ENCODE results near the gene GRK6.

Gene GRK6

DNA sequence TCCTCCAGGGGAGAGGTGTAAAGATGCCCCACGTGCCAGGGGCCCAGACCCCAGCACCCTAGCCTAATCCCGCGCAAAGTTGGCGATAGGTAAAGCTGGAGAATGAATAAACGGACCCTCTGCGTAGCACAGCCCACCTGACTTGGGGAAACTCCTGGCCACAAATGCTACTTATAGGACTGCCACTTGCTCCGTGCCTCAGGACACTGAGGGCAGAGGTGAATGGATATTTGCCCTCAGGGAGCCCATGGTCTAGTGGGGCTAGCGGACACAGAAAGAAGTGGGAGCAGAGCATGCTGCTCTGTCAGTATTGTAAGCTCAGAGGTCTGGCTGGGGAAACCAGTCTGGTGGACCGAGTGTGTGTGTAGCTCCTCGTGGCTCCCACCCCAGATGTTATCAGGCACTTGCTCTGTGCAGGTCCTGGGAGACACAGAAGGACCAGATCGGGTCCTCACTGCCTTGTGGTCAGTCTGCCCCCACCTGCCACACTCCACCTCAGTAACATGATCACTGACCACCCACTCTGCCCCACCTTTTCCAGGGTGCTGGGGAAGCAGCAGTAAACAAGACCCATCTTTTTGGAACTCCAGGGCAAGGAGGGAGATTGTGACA is 841 bp downstream of the GRK6 start:
- DNase-seq = no peak

DNA sequence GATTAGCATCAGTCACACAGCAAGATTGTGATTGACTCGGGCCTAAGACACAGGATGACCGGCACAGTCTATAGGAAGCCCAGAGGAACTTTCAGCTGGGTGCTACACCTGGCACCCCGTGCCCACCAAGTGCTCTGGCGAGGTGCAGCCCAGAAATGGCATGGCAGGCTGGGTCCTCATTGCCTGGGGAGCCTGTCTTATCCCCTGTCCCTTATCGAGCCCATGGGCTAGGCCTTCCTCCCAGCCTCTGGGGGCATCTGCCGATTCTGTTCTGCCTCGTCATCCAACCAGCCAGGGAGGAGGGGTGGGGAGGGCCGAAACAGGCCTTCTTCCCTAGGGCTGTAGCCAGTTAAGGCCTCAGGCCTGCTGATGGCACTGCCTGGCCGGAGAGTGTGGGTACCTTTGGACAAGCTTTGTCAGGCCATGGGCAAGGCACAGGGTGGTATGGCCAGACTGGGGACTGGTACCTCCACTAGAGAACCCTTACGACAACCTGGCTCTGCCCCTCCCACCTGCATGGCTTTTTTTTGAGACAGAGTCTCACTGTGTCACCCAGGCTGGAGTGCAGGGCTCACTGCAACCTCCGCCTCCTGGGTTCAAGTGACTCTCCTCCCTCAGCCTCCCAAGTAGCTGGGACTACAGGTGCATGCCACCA is 1.6 kb downstream of the GRK6 start:
- DNase-seq = peak; percentile 77 to 80

GRCh38 chr5:177428574-177429217 is 2.2 kb downstream of the GRK6 start:
- peak; percentile 45 to 60 for DNase-seq

DNA sequence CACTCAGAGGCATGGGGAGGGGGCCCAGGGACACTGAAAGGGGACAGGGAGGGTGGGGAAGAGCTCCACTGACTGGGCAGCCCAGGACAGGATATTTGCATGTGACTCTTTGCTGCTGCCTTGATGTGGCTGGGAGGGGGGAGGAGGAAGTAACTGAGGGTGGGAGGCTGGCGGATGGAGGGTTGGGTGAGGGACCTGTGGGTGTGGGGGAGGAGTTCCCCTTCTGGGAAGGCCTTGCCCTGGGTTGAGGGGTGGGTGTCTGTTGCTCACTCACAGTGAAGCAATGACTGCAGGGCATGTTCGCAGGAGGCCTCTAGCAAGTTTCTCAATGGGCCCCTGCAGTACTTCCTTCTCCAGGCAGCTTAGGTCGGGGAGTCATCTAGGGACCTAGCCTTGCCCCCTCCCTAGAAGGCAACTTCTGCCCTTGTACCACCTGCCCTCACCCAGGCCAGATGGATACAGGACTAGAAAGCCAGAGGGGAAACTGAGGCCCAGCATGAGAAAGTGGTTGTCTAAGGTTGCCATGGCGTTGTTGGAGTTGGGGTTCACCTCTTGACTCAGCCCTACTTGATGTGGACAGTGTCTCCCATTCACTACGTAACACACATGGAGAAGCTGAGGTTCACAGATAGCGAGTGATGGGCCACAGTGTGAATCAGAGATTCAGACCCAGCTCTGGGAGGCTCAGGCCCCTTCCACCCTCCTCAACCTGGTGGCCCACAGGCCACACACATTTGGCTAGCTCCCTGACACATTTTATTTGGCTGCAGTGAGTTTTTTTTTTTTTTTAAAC is 3.0 kb downstream of the GRK6 start:
- peak; percentile 90 to 91 for DNase-seq

GRCh38 chr5:177430140-177430951 is 3.9 kb downstream of the GRK6 start:
- DNase-seq = peak; percentile 53 to 54

DNA sequence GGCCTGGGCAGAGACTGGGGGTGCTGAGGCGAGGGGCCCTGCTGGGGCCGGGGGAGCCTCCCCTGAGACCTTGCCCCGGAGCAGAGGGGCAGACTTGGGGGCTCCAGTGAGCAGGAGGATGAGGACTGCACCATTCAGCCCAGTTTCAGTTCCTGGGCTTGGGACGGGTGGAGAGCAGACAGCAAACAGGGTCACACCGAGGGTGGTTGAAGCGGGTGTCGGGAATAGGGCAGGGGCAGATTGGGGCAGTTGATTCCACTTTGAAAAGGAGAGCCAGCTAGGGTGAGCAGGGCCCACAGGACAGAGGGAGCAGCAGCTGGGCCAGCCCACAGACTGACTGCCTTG is 4.5 kb downstream of the GRK6 start:
- DNase-seq = no peak

DNA sequence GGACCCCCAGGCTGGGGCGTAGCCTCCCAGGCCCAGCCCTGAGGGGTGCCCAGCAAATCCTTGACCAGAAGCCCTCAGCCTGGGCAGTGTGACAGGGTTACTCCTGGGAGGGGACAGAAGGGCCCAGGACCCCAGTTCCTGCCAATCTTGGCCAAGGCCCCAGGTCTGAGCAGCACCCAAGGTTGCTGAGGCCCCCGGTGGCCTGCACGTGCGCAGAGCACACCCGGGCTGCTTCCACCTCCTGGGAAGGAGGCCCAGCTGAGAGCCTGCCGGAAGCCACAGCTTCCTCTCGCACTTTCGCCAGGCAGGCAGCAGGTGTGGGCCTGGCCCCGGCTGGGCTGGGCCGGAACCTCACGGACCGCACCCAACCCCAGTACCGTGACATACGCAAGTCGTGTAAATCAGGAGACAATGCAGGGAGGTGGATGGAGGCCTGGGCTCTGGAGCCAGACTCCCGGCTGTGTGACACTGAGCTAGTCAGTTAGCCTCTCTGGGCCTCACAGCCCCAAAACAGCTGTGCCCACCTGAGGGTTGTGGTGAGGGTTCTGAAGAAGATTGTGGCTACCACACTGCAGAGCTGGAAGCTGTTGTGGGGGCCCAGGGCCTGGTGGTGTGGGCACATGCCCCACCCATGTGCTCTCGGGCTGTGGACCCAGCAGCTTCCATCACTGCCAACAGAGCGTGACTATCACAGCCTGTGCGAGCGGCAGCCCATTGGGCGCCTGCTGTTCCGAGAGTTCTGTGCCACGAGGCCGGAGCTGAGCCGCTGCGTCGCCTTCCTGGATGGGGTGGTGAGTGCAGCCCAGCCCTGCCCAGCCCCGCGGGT is 5.1 kb downstream of the GRK6 start:
- peak; percentile 85 to 89 for DNase-seq

GRCh38 chr5:177432143-177432838 is 5.8 kb downstream of the GRK6 start:
- DNase-seq = peak in 1 of 2 experiments; percentile 77

- peak in 1 of 2 experiments; percentile 27 for DNase-seq
Measured at GRCh38 chr5:177432839-177433657, 6.6 kb downstream of the GRK6 start.

DNA sequence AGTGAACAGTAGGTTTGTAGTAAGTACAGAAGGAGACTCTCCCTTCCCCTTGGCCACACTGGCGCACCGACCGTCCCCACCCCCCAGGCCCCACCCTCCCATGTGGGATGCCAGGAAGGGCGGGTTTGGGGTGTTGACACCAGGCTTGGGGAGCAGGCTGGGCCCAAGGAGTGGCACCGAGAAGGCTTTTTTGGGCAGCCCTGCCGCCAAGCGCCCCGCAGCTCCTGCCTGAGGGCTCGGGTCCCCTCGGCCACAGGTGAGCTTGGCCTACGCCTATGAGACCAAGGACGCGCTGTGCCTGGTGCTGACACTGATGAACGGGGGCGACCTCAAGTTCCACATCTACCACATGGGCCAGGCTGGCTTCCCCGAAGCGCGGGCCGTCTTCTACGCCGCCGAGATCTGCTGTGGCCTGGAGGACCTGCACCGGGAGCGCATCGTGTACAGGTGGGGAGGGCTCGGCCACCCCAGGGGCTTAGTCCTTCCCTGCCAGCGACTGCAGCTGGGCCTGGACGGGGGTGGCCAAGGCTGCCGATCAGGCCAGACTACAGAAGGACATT is 7.3 kb downstream of the GRK6 start:
- DNase-seq = no peak

GRCh38 chr5:177434437-177434836 is 8.0 kb downstream of the GRK6 start:
- peak; percentile 75 to 78 for DNase-seq

DNA sequence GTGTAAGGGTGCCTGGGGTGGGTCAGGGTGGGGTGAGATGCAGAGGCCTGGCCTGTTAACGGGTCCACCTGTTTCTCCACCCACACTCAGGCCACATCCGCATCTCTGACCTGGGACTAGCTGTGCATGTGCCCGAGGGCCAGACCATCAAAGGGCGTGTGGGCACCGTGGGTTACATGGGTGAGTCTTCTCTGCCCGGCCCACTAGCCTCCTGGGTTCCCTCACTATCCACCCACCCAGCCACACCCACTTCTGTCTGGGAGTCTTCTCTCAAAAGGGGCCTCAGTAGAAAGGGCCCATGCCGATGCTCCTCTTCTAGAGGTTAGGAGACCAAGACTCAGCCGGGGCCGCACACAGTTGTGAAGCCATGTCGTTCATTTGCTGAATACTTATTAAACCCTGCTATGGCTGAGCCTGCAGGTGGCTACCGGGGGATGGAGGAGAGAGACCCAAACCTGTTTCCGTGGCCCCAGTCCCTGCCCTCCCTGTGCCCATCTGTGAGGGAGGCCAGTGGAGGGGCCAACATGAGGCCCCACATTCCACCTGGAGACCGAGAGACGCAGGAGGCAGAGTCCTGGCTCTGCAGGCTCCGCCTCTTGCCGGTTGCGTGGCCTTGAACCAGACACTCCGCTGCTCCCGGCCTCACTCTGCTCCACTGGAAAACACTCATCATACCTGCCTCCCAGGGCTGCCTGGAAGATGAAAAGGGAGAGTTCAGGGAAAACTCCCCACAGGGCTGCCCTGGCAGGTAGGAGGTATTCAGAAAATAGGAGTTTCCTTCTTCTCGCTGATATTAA is 8.7 kb downstream of the GRK6 start:
- peak in 1 of 2 experiments; percentile 25 for DNase-seq

- DNase-seq = no peak
Measured at GRCh38 chr5:177435847-177436536, 9.5 kb downstream of the GRK6 start.

GRCh38 chr5:177437623-177438022 is 11.1 kb downstream of the GRK6 start:
- no peak for DNase-seq

- peak in 1 of 2 experiments; percentile 25 for DNase-seq
Measured at GRCh38 chr5:177438468-177438867, 12.0 kb downstream of the GRK6 start.

DNA sequence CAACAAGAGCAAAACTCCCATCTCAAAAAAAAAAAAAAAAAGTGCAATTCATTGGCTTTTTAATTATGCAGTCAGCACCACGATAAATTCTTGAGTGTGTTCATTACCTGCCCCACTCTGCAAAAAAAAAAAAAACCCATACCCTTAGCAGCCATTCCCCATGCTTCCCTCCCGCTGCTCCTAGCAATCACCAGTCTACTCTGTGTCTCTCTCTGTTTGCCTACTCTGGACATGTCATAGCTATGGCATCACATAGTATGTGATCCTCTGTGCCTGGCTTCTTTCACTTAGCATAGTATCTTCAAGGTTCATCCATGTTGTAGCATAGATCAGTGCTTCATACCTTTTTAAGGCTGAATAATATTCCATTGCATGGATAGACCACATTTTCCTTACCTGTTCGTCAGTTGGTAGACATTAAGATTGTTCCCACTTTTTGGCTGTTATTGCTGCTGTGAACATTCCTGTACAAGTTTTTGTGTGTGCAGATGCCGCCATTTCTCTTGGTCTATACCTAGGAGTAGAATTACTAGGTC is 13.1 kb downstream of the GRK6 start:
- DNase-seq = no peak

DNA sequence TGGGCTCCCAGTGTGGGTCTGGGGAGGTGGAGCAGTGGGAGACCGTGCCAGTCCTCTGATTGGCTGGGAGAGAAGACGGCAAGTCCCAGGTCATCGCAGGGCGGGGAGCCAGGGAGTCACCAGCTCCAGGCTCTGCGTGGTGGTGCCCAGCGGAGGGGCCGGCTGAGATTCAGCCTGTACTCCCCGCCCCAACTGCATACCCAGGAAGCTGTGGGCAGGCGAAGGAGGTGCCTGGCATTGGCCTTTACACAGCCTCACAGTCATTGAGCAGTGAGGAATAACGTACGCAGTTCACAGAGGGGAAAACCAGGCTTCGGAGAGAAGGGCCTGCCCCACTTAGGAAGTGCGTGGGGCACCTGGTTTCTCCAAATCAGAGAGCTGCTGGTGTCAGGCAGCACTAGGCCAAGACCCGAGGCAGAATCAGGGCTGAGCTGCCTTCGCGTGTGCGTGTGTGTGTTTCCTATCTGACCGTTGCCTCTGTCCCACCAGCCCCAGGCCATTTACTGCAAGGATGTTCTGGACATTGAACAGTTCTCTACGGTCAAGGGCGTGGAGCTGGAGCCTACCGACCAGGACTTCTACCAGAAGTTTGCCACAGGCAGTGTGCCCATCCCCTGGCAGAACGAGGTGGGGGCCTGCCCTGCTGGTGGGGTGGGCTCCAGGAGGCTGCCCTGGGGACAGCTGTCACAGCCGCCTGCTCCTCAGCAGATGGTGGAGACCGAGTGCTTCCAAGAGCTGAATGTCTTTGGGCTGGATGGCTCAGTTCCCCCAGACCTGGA is 13.9 kb downstream of the GRK6 start:
- DNase-seq = peak in 1 of 2 experiments; percentile 65
